ENCODE data around the gene LTBP1. TPM values are rescaled to one million over a fixed set of nuclear protein-coding genes. Genes with fewer than 3 reads are reported as not detected.

LTBP1 gene
- total RNA-seq, 3 donors from 2014 or later = 14.3 to 38.4 (median 33.6) TPM

DNA sequence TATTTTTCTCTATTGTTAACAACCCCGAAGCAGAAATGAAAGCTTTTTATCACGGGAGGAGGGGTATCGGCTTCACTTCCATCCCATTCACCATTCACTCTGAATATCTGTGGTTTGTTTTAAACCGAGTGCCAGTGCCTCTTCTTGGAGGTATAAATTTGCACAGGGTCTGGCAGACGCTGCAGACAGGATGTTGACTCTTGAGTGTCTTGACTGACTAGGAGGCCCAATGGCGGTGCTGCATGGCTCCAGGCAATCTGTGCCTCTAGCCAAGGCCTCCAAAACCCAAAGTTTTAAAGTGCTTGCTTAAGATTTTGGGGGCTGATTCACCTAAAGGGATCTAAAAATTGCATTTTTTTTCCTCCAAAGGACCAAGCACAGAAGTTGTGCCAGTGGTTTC, 183.8 kb downstream of the LTBP1 start:
- intact Hi-C loops (cut with DNase I, micrococcal nuclease) = no loop called here
- no peaks in the 10 kb centered on the region for H3K36me3 ChIP-seq (ENCODE audit: low read depth)
- TF ChIP-seq CTCF (IDR thresholded peaks at IDR 0.05) = no peak
- no peaks in the 10 kb centered on the region for H3K9me3 ChIP-seq
- no peaks in the 10 kb centered on the region for H3K4me1 ChIP-seq (ENCODE audit: low read depth)
- ATAC-seq (no peak), DNase-seq (no peak)
- no peak overlapping the region for H3K4me3 ChIP-seq

GRCh38 chr2:33131111-33131510, 184.4 kb downstream of the LTBP1 start:
- no peaks in the 10 kb centered on the region for H3K36me3 ChIP-seq (ENCODE audit: low read depth)
- intact Hi-C loops (cut with DNase I, micrococcal nuclease) = no loop called here
- no peaks in the 10 kb centered on the region for H3K9me3 ChIP-seq
- H3K4me1 ChIP-seq (ENCODE audit: low read depth) = no peaks in the 10 kb centered on the region
- H3K4me3 ChIP-seq = no peak overlapping the region
- no peak for ATAC-seq
- TF ChIP-seq CTCF (IDR thresholded peaks at IDR 0.05) = no peak
- DNase-seq = no peak

DNA sequence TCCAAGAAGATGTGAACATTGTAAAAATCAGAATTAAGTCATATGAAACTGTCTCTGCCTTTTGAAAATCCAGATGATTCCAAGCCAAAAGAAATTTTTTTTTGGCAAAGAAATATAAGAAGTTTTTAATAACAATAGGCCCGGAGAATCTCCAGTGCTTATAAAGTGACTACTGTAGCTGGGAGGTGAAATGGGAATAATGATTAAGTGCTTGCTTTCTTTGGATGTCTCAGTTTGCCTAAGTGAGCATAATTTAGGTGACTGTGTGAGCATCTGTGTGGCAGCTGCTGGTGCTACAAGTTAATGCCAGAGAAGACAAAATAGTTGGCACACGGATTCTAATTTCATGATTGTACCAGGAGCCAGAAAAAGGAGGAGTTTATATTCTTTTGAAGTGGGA, 185.0 kb downstream of the LTBP1 start:
- H3K4me3 ChIP-seq = no peak overlapping the region
- no peaks in the 10 kb centered on the region for H3K36me3 ChIP-seq (ENCODE audit: low read depth)
- DNase-seq (no peak), ATAC-seq (no peak)
- H3K9me3 ChIP-seq = no peaks in the 10 kb centered on the region
- intact Hi-C loops (cut with DNase I, micrococcal nuclease) = no loop called here
- TF ChIP-seq CTCF (IDR thresholded peaks at IDR 0.05) = no peak
- H3K4me1 ChIP-seq (ENCODE audit: low read depth) = no peaks in the 10 kb centered on the region

DNA sequence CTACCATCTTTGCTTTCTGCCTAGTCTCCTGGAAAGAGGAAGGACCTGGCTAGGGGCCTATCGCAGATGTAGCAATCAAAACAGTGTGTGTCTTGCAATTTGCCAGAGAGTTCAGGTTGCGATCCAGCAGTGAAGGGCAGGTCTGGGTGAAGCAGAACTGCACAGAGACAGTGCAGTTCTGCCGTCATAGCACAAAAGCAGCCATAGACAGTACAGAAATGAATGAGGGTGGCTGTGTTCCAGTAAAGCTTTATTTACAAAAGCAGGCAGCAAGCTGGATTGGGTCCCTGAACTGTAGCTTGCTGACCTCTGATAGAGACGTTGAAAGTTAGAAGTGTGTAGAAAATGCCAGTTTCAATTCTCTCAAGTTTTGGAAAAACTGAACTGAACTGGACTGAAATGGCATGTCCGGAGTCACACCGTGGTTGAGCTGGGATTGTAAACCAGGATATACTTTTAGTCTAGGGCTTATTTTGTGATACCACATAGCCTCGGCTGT, 186.8 kb downstream of the LTBP1 start:
- ATAC-seq (no peak), DNase-seq (no peak)
- TF ChIP-seq CTCF (IDR thresholded peaks at IDR 0.05) = no peak
- no peaks in the 10 kb centered on the region for H3K4me1 ChIP-seq (ENCODE audit: low read depth)
- intact Hi-C loops (cut with DNase I, micrococcal nuclease) = no loop called here
- H3K4me3 ChIP-seq = no peak overlapping the region
- no peaks in the 10 kb centered on the region for H3K9me3 ChIP-seq
- H3K36me3 ChIP-seq (ENCODE audit: low read depth) = no peaks in the 10 kb centered on the region

- intact Hi-C loops (cut with DNase I, micrococcal nuclease) = no loop called here
- ATAC-seq = peak; percentile 60
Observed at GRCh38 chr2:33134086-33134771, 187.5 kb downstream of the LTBP1 start.

More at GRCh38 chr2:33134086-33134771, 187.5 kb downstream of the LTBP1 start:
- peak in 1 of 3 donors; percentile 24 for DNase-seq
- Histone ChIP-seq H3K36me3 (ENCODE audit: low read depth) (no peaks in the 10 kb centered on the region), H3K4me1 (ENCODE audit: low read depth) (no peaks in the 10 kb centered on the region), H3K9me3 (no peaks in the 10 kb centered on the region), H3K4me3 (no peak overlapping the region)
- no peak for TF ChIP-seq CTCF (IDR thresholded peaks at IDR 0.05)

All from mucosa of descending colon (tissue), 3 donors.